HG02678 (cell line): ENCODE measurements around the gene RASAL2.
"Not testable (repeated sequence)": the region's sequence is repeated elsewhere in the genome, so short reads cannot be mapped to it uniquely, and the experiment has no call there.

Experiments
- ATAC-seq: cut with Tn5 transposase; IDR thresholded peaks from one replicate; pipeline ENCODE4 v1.9.1; 2021; ENCODE audit warnings: mild to moderate bottlenecking, moderate library complexity; ENCODE audit not compliant: unreplicated experiment

Gene RASAL2

GRCh38 chr1:178330848-178331497 is 237.1 kb downstream of the RASAL2 start:
- ATAC-seq: no peak

- ATAC-seq: no peak
These were observed 241.5 kb downstream of the RASAL2 start for GRCh38 chr1:178335426-178335825.

GRCh38 chr1:178337091-178337706 is 243.3 kb downstream of the RASAL2 start:
- no peak for ATAC-seq

GRCh38 chr1:178339834-178340233 is 245.9 kb downstream of the RASAL2 start:
- no peak for ATAC-seq

- no peak for ATAC-seq
These were observed 247.5 kb downstream of the RASAL2 start for GRCh38 chr1:178341261-178341956.

GRCh38 chr1:178342745-178343144 is 248.8 kb downstream of the RASAL2 start:
- no peak for ATAC-seq

GRCh38 chr1:178344513-178345091 is 250.7 kb downstream of the RASAL2 start:
- no peak for ATAC-seq

GRCh38 chr1:178345238-178345637 is 251.3 kb downstream of the RASAL2 start:
- no peak for ATAC-seq

- no peak for ATAC-seq
These were observed 251.9 kb downstream of the RASAL2 start for GRCh38 chr1:178345807-178346206.

GRCh38 chr1:178349801-178350200 is 255.9 kb downstream of the RASAL2 start:
- ATAC-seq: no peak

- not testable (repeated sequence) for ATAC-seq
These were observed 258.0 kb downstream of the RASAL2 start for GRCh38 chr1:178351911-178352310.

- no peak for ATAC-seq
These were observed 259.0 kb downstream of the RASAL2 start for GRCh38 chr1:178352790-178353416.

- no peak for ATAC-seq
These were observed 259.6 kb downstream of the RASAL2 start for GRCh38 chr1:178353524-178353923.

- no peak for ATAC-seq
These were observed 260.9 kb downstream of the RASAL2 start for GRCh38 chr1:178354816-178355215.

- ATAC-seq: no peak
These were observed 262.4 kb downstream of the RASAL2 start for GRCh38 chr1:178356299-178356698.

- ATAC-seq: no peak
These were observed 264.6 kb downstream of the RASAL2 start for GRCh38 chr1:178358456-178358855.

- ATAC-seq: no peak
These were observed 266.5 kb downstream of the RASAL2 start for GRCh38 chr1:178360421-178360820.

- no peak for ATAC-seq
These were observed 267.9 kb downstream of the RASAL2 start for GRCh38 chr1:178361847-178362246.

GRCh38 chr1:178362747-178363146 is 268.8 kb downstream of the RASAL2 start:
- ATAC-seq: no peak

GRCh38 chr1:178364782-178365181 is 270.9 kb downstream of the RASAL2 start:
- ATAC-seq: no peak

- ATAC-seq: no peak
These were observed 273.2 kb downstream of the RASAL2 start for GRCh38 chr1:178367151-178367550.
